Measurements from ENCODE around the gene SSTR3.

SSTR3 gene

DNA sequence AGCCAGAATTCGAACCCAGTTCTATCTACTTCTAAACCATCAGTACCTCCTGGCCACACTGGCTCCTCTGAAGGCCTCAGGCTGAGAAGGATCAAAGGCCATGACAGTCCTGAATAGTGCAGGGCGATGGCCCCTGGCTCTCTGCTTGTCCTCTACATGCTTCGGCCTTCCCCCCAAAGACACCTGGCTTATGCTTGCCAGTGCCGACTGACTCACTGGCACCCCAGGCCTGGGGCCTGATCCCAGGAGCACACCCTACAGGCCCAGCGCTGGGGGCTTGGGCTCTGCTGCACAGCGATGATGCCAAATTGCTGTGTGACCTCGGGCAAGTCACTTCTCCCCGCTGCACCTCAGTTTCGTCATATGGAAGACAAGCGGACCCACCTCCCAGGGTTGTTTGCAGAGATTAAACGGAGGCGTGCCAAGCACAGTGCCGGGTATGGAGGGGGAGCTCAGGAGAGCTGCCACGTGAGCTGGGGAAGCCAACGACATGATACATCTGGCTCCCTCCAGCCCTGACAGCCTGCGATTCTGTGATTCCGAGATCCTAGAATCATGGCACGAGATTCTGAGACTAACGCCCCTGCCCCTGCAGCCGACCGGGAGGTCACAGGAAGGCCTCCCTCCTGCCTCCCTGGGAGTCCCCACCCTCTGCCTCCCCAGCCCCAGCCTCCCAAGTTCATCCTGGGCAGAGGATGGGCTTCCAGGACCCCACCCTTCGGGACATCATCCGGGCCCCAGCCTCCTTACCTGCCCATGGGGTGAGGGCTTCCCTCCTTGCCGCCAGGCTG, 1.0 kb downstream of the SSTR3 start:
- DNase-seq (ENCODE audit: low spot score), result no peak
- H3K27ac ChIP-seq, result no peak overlapping the region
- TF ChIP-seq, protein P1, sequence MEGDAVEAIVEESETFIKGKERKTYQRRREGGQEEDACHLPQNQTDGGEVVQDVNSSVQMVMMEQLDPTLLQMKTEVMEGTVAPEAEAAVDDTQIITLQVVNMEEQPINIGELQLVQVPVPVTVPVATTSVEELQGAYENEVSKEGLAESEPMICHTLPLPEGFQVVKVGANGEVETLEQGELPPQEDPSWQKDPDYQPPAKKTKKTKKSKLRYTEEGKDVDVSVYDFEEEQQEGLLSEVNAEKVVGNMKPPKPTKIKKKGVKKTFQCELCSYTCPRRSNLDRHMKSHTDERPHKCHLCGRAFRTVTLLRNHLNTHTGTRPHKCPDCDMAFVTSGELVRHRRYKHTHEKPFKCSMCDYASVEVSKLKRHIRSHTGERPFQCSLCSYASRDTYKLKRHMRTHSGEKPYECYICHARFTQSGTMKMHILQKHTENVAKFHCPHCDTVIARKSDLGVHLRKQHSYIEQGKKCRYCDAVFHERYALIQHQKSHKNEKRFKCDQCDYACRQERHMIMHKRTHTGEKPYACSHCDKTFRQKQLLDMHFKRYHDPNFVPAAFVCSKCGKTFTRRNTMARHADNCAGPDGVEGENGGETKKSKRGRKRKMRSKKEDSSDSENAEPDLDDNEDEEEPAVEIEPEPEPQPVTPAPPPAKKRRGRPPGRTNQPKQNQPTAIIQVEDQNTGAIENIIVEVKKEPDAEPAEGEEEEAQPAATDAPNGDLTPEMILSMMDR (IDR thresholded peaks at IDR 0.05), result no peak
- H3K4me3 ChIP-seq, result no peak overlapping the region

GRCh38 chr22:37210041-37210803, 2.1 kb downstream of the SSTR3 start:
- TF ChIP-seq, protein P1 (IDR thresholded peaks at IDR 0.05), result no peak
- H3K4me3 ChIP-seq, result no peak overlapping the region
- DNase-seq (ENCODE audit: low spot score), result no peak
- no peak overlapping the region for H3K27ac ChIP-seq

GRCh38 chr22:37209140-37209845, 3.0 kb downstream of the SSTR3 start:
- H3K27ac ChIP-seq, result no peak overlapping the region
- no peak for DNase-seq (ENCODE audit: low spot score)
- H3K4me3 ChIP-seq, result no peak overlapping the region
- TF ChIP-seq, protein P1 (IDR thresholded peaks at IDR 0.05), result no peak

- H3K4me3 ChIP-seq, result no peak overlapping the region
- no peak for DNase-seq (ENCODE audit: low spot score)
- H3K27ac ChIP-seq, result no peak overlapping the region
- TF ChIP-seq, protein P1 (IDR thresholded peaks at IDR 0.05), result no peak
Measured at GRCh38 chr22:37208401-37209139, 3.7 kb downstream of the SSTR3 start.

DNA sequence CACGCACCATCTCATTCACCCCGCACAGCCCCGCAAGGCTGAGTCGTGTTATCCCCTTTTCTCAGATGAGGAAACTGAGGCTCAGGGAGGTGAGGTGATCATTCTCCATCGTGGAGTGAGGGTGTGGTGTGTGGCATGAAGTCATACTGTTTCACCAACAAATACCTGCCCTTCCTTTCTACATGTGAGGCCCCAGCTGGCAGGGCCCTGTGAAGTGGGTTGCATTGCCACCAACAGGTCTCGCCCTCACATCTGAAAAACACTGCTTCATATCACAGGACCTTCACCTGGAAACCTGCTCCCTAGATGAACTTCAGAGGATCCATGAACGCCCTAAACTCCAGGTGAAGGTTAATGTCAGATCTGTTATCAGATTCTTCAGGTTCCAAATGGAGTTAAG, 4.3 kb downstream of the SSTR3 start:
- Histone ChIP-seq H3K4me3 (no peak overlapping the region), H3K27ac (no peak overlapping the region)
- TF ChIP-seq, protein P1 (IDR thresholded peaks at IDR 0.05), result no peak
- DNase-seq (ENCODE audit: low spot score), result no peak

Data from coronary artery (tissue), 2 donors.